ENCODE data around the gene ETV5. TPM values are rescaled to one million over a fixed set of nuclear protein-coding genes. Genes with fewer than 3 reads are reported as not detected.

The ETV5 gene
- total RNA-seq, 1 experiment from 2014 or later = 92.9 TPM

GRCh38 chr3:186125118-186125517, 16.2 kb upstream of the ETV5 start:
- Histone ChIP-seq H3K4me1 (ENCODE audit: insufficient read depth, low read length, poor library complexity, severe bottlenecking) (peaks cover 14% of the 10 kb centered on the region), H3K36me3 (ENCODE audit: insufficient read depth, low read length, poor library complexity, severe bottlenecking) (no peaks in the 10 kb centered on the region), H3K9me3 (ENCODE audit: low read depth, low read length, poor library complexity, severe bottlenecking) (no peaks in the 10 kb centered on the region), H3K27me3 (replicated peaks; ENCODE audit: insufficient read depth, low read depth, low read length, poor library complexity) (no peaks in the 10 kb centered on the region), H3K4me3 (ENCODE audit: low read depth, low read length, poor library complexity, severe bottlenecking) (no peak overlapping the region), H3K27ac (ENCODE audit: low read depth, low read length, poor library complexity, severe bottlenecking) (no peak overlapping the region)
- CTCF ChIA-PET = no interaction called here
- no TSS peak for BruUV-seq (replicated peaks)
- TF ChIP-seq CTCF (conservative IDR thresholded peaks at IDR 0.05; ENCODE audit: low read depth, low read length) (no peak), EZH2 (IDR thresholded peaks at IDR 0.05; ENCODE audit: borderline replicate concordance, low read depth, low read length, poor library complexity, severe bottlenecking) (no peak)
- no peak for DNase-seq (ENCODE audit: low spot score)
- intact Hi-C loops (cut with micrococcal nuclease; ENCODE audit: unreplicated experiment) = no loop called here
- POLR2A ChIA-PET (ENCODE audit: low non-redundant PET) = no interaction called here

- POLR2A ChIA-PET (ENCODE audit: low non-redundant PET) = no interaction called here
Measured at GRCh38 chr3:186124592-186124991, 15.7 kb upstream of the ETV5 start.

GRCh38 chr3:186123012-186123411, 14.1 kb upstream of the ETV5 start:
- intact Hi-C loops (cut with micrococcal nuclease; ENCODE audit: unreplicated experiment) = no loop called here
- Histone ChIP-seq H3K4me1 (ENCODE audit: insufficient read depth, low read length, poor library complexity, severe bottlenecking) (peaks cover 14% of the 10 kb centered on the region), H3K36me3 (ENCODE audit: insufficient read depth, low read length, poor library complexity, severe bottlenecking) (no peaks in the 10 kb centered on the region), H3K9me3 (ENCODE audit: low read depth, low read length, poor library complexity, severe bottlenecking) (no peaks in the 10 kb centered on the region), H3K27ac (ENCODE audit: low read depth, low read length, poor library complexity, severe bottlenecking) (no peak overlapping the region), H3K27me3 (replicated peaks; ENCODE audit: insufficient read depth, low read depth, low read length, poor library complexity) (no peaks in the 10 kb centered on the region), H3K4me3 (ENCODE audit: low read depth, low read length, poor library complexity, severe bottlenecking) (no peak overlapping the region)
- ChIA-PET POLR2A (ENCODE audit: low non-redundant PET) (interaction anchor here (0.6 kb wide), 1 partner anchor 1520 kb away, joined by 7 read pairs; no protein-coding TSS in a partner anchor), CTCF (no interaction called here)
- TF ChIP-seq CTCF (conservative IDR thresholded peaks at IDR 0.05; ENCODE audit: low read depth, low read length) (no peak), EZH2 (IDR thresholded peaks at IDR 0.05; ENCODE audit: borderline replicate concordance, low read depth, low read length, poor library complexity, severe bottlenecking) (no peak)
- BruUV-seq (replicated peaks) = no TSS peak
- no peak for DNase-seq (ENCODE audit: low spot score)

More at GRCh38 chr3:186124592-186124991, 15.7 kb upstream of the ETV5 start:
- DNase-seq (ENCODE audit: low spot score) = no peak
- no TSS peak for BruUV-seq (replicated peaks)
- H3K9me3 ChIP-seq (ENCODE audit: low read depth, low read length, poor library complexity, severe bottlenecking) = no peaks in the 10 kb centered on the region
- no peak for TF ChIP-seq CTCF (conservative IDR thresholded peaks at IDR 0.05; ENCODE audit: low read depth, low read length)
- no peak for TF ChIP-seq EZH2 (IDR thresholded peaks at IDR 0.05; ENCODE audit: borderline replicate concordance, low read depth, low read length, poor library complexity, severe bottlenecking)
- no peak overlapping the region for H3K27ac ChIP-seq (ENCODE audit: low read depth, low read length, poor library complexity, severe bottlenecking)
- intact Hi-C loops (cut with micrococcal nuclease; ENCODE audit: unreplicated experiment) = no loop called here
- H3K27me3 ChIP-seq (replicated peaks; ENCODE audit: insufficient read depth, low read depth, low read length, poor library complexity) = no peaks in the 10 kb centered on the region
- CTCF ChIA-PET = no interaction called here
- no peak overlapping the region for H3K4me3 ChIP-seq (ENCODE audit: low read depth, low read length, poor library complexity, severe bottlenecking)
- no peaks in the 10 kb centered on the region for H3K36me3 ChIP-seq (ENCODE audit: insufficient read depth, low read length, poor library complexity, severe bottlenecking)
- H3K4me1 ChIP-seq (ENCODE audit: insufficient read depth, low read length, poor library complexity, severe bottlenecking) = peaks cover 14% of the 10 kb centered on the region

Data from A673 (cell line).